Endothelial cell of umbilical vein (primary cell): ENCODE data around the gene PKD2L1.

ENCODE experiments used
- EZH2 ChIP-seq: IDR thresholded peaks from 2 replicates; pipeline ENCODE4 v1.6.1; 2012; ENCODE audit warnings: borderline replicate concordance, low read depth, mild to moderate bottlenecking, moderate library complexity, low read length, inconsistent platforms; ENCODE audit not compliant: severe bottlenecking
- MYC ChIP-seq: IDR thresholded peaks from one replicate; pipeline ENCODE4 v1.6.1; 2011; ENCODE audit warnings: mild to moderate bottlenecking, low read depth, low read length
- TF ChIP-seq, protein P1 (sequence below), 2 donors: IDR thresholded peaks; 1 replicate in 1 of 2; 2 replicates in 1 of 2; pipeline ENCODE4 v1.5.1; 2011; ENCODE audit warnings: low read length in 2 of 2, mild to moderate bottlenecking in 2 of 2, moderate library complexity in 2 of 2, control low read depth in 1 of 2, inconsistent platforms in 1 of 2, low read depth in 1 of 2; ENCODE audit not compliant: insufficient read depth in 1 of 2; ENCODE audit errors: extremely low read depth in 1 of 2

DNA sequence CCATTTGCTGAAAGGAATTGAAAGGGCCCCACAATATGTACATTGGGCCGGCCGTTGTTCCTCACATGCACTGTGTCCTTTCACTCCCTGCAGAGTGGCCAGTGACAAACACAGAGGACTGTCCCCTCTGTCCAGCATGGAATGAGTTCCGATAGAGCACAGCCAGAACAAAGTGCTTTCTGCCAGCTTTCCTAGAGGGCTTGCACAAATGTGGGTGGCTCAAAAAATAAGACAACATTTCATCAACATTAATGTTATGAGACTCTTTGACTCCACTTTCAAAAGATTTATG lies 2.4 kb downstream of the PKD2L1 start:
- no peak for TF ChIP-seq EZH2
- TF ChIP-seq, protein P1, sequence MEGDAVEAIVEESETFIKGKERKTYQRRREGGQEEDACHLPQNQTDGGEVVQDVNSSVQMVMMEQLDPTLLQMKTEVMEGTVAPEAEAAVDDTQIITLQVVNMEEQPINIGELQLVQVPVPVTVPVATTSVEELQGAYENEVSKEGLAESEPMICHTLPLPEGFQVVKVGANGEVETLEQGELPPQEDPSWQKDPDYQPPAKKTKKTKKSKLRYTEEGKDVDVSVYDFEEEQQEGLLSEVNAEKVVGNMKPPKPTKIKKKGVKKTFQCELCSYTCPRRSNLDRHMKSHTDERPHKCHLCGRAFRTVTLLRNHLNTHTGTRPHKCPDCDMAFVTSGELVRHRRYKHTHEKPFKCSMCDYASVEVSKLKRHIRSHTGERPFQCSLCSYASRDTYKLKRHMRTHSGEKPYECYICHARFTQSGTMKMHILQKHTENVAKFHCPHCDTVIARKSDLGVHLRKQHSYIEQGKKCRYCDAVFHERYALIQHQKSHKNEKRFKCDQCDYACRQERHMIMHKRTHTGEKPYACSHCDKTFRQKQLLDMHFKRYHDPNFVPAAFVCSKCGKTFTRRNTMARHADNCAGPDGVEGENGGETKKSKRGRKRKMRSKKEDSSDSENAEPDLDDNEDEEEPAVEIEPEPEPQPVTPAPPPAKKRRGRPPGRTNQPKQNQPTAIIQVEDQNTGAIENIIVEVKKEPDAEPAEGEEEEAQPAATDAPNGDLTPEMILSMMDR (IDR thresholded peaks at IDR 0.05; ENCODE audit: extremely low read depth in 1 of 2, insufficient read depth in 1 of 2, low read depth in 1 of 2, low read length in 2 of 2): no peak
- TF ChIP-seq MYC: no peak
